GM21515 (cell line): ENCODE results near the gene DGAT2.
"Not testable (repeated sequence)": the region's sequence is repeated elsewhere in the genome, so short reads cannot be mapped to it uniquely, and the experiment has no call there.

Experiments
- ATAC-seq: cut with Tn5 transposase; IDR thresholded peaks from one replicate; pipeline ENCODE4 v1.9.1; 2021; ENCODE audit not compliant: unreplicated experiment

The DGAT2 gene

DNA sequence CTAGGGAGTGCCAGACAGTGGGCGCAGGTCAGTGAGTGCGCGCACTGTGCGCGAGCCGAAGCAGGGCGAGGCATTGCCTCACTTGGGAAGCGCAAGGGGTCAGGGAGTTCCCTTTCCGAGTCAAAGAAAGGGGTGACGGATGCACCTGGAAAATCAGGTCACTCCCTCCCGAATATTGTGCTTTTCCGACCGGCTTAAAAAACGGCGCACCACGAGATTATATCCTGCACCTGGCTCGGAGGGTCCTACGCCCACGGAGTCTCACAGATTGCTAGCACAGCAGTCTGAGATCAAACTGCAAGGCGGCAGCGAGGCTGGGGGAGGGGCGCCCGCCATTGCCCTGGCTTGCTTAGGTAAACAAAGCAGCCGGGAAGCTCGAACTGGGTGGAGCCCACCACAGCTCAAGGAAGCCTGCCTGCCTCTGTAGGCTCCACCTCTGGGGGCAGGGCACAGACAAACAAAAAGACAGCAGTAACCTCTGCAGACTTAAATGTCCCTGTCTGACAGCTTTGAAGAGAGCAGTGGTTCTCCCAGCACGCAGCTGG lies 19.8 kb upstream of the DGAT2 start:
- ATAC-seq = not testable (repeated sequence)

DNA sequence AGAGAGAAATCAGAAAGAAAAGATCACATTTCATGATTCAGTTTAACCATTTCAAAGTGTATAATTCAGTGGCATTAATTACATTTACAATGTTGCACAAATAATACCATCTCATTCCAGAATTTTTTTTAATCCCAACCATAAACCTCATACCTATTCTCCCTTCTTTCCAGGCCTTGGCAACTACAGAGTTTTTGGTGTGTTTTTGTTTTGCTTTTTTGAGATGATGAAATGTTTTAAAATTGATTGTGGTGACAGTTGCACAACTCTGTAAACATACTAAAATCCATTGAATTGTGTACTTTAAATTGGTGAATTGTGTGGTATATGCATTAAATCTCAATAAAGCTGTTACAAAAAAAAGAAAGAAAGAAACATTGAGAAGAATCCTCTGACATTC lies 13.6 kb upstream of the DGAT2 start:
- ATAC-seq = not testable (repeated sequence)

DNA sequence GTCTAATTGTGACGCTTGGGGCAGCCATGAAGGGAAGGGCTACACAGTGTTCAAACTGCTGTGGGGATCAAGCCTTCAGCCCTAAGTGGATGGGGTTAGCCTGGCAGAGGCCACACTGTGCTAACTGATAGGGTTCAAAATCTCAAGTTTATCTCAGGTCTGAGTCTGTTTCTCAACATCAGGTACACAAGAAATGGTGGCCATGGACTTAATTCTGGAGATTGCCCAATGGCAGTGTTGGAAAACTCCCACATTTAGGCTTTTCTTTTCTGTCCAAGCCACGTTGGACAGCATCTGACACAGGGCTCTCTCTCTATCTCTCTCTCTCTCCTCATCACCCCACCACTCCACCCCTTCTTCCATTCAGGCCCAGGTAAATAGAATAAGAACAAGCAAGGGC lies 10.9 kb upstream of the DGAT2 start:
- no peak for ATAC-seq

GRCh38 chr11:75759832-75760231 lies 8.7 kb upstream of the DGAT2 start:
- no peak for ATAC-seq

- ATAC-seq = no peak
Observed at GRCh38 chr11:75760243-75760642, 8.3 kb upstream of the DGAT2 start.

DNA sequence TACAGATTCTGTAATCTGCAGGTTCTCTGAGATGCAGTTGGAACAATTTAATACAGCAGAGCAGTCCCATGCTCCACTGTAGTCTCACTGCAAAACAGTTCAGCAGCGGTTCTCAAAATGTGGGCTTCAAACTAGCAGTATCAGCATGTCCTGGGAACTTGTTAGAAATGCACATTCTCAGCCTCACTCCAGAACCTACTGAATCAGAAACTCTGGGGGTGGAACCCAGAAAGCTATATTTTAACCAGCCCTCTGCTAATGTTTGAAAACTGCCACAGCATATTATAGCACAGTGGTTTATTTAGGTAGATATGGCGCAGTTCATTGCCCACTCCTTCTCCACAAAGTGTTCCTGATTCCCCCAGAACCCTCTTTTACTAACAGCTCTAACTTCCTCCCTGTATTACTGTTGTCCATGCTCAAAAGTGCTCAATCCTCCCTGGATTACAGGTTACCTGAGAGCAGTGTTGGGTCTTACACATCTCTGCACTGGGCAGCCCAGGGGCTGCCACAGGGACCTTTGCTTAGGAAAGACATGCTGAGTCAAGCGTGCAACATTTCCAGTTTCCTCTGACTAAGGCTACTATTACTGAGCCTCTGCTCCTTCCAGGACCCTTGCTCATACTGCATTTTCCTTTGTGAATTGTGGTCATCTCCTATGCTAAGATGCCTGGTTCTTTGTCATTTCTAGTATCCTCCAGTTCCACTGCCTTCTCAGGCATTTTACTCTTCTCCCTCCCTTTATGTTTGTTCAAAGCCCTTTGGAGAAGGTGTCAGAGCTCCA lies 7.7 kb upstream of the DGAT2 start:
- ATAC-seq = no peak

DNA sequence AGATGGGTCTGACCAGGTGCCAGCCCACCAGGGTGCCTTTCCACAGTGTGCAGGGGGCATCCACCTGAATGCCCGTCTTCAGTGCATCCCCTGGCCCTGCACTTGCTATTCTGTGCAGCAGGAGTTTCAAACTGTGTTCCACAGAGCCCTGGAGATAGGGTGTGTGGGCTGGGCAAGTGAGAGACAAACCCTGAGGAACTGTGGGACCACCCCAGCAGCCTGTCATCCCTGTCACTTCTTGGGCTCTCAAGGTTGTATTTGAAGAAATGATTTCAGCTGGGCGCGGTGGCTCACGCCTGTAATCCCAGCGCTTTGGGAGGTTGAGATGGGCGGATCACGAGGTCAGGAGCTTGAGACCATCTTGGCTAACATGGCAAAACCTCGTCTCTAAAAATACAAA lies 6.4 kb upstream of the DGAT2 start:
- ATAC-seq = no peak

GRCh38 chr11:75762885-75763284 lies 5.7 kb upstream of the DGAT2 start:
- ATAC-seq = no peak

- ATAC-seq = no peak
Observed at GRCh38 chr11:75763846-75764245, 4.7 kb upstream of the DGAT2 start.

DNA sequence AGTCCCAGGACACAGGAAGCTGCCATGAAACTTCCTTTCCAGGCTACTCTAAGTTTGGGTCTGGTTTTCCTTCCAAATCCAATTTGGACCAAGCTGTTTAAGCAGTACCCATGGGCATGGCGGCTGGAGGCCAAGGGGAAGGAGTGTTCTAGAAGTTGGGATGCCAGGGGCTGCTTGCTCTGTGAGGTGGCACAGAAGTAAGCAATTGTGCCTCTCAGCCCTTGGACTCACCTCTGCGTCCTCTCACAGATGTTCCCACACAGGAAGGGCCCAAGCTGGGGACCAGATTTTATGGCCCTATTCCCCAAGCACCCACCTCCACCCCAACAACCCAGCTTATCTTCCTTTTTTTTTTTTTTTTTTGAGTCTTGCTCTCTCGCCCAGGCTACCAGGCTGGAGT lies 3.5 kb upstream of the DGAT2 start:
- no peak for ATAC-seq

DNA sequence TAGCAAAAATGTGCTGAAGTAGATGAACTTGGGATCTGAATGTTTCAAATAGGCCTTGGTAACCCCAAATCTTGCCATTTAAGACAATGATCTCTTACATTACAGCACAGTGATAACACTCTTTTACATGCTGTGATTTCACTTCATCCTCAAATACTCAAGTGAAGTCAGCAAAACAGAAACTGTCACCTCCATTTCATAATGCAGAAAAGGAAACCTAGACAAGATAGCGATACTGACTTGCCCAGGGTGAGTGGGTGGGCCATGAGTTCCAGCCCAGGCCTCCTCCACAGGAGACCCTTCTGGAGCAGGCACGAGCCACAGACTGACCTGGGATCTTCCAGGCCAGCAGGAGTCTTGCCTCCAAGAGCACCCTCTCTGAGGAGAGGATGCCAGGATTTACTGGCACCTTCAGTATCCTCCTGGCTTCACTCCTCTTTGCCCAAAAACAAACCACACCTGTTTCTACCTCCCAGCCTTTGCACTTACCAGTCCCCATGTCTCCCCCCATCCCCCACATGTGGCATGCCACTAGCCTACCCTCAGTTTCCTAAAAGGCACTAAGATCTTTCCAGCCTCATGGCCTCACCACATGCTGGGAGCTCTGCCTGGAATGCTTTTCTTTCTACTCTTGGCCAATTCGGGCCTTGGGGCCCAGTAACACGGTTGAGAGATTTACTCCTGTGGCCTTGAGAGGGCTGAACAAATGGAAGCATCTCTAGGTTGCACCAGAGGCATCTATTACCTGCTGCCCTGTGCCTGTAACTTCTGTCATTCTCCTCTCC lies 1.9 kb upstream of the DGAT2 start:
- no peak for ATAC-seq

DNA sequence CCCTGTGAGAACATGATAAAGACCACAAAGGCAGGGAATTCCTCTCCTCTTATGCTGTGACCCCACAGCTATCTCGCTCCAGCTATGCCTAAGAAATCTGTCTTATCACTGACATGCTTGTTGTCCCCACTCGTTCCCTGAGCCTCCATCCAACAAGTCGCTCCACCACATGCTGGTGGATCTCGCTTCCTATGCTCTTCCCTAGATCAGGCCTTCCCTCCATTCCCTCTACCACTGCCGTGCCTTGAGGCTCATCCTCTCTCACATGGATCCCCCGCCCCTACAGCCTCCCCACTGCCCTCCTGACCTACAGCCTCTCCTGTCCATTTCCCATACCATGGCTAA lies 1.4 kb upstream of the DGAT2 start:
- ATAC-seq = no peak

GRCh38 chr11:75767793-75768111 lies 826 bp upstream of the DGAT2 start:
- ATAC-seq = no peak

DNA sequence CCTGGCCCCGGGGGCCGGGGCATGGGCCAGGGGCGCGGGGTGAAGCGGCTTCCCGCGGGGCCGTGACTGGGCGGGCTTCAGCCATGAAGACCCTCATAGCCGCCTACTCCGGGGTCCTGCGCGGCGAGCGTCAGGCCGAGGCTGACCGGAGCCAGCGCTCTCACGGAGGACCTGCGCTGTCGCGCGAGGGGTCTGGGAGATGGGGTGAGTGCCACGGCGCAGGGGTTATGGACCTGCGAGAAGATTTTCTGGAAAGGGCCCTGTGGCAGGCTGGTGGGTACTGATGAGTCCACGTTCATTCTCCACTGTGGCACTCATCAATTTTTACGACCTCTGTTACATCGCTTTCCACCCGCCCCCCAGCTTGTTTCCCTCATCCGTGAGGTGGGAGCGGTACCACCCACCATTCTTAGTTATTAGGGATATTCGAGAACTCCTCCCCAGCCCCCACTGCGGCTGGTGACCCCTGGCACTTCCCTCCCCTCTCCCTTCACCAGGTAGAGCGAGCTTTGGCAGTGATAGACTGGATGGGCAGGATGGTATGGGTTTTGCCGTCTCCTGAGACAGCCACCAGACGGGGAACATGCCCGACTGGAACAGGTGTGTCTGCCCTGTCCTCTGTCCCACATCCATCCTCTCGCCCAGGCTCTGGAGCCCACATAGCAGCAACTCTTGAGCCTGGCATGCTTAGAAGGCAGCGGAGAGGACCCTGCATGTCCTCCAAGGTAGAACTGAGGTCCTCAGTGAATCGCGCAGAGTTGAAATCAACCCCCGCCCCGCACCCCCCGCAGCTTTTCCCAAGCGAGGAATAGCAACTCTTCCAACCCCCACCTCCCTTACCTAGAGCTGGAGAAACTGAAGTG lies 562 bp downstream of the DGAT2 start:
- ATAC-seq = no peak

DNA sequence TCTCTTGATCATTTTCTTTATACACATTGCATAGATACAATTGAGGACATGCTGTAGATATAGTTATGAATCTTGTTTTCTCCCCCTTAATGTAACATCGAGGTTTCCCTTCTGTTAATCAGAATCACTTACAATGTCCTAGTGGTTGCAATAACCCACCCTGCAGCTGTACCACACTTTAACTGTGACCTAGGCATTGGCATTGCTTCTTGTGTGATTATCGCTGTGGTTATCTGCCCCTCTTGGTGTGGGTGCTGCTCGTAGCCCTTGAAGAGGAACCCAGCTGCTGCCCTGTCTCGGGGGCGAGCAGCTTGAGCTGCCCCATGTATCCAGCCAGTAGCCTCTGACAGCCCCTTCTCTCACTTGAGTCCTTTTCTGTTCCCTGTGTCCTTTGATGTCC lies 1.5 kb downstream of the DGAT2 start:
- no peak for ATAC-seq

GRCh38 chr11:75771646-75772410 lies 3.2 kb downstream of the DGAT2 start:
- ATAC-seq = no peak

DNA sequence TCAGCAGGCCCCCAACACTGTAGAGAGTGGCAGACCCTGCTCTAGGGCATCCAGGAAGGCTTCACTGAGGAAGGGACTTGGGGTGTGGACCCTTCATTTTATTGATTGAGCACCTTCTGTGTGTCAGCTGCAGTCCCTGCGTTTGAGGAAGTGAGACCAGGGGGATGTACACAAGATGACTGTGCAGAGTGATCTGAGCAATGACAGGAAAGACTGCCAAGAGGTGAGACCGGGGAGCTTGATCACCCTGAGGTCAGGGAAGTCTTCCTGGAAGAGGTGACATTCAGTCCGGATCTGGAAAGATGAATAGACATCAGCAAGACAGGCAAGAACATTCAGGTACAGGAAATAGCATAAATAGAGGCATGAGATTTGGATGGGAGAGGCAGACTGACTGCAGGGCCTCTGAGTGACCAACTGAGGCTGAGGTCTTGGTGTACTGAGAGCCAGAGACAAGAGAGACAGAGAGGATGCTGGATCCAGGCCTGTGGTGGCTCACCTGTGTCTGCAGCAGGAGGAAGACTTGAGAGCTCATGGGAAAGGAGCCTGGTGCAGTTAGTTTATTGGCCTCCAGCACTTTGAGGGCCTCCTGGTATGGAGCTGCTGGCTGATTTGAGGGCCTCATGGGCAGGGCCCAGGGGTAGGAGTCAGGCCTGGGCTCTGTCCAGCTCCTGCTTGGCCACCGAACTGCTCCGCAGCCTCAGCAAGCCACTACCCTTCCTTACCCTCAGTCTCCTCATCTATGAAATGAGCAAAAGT lies 5.2 kb downstream of the DGAT2 start:
- ATAC-seq = peak; percentile 77

- ATAC-seq = no peak
Observed at GRCh38 chr11:75775056-75775455, 6.5 kb downstream of the DGAT2 start.

DNA sequence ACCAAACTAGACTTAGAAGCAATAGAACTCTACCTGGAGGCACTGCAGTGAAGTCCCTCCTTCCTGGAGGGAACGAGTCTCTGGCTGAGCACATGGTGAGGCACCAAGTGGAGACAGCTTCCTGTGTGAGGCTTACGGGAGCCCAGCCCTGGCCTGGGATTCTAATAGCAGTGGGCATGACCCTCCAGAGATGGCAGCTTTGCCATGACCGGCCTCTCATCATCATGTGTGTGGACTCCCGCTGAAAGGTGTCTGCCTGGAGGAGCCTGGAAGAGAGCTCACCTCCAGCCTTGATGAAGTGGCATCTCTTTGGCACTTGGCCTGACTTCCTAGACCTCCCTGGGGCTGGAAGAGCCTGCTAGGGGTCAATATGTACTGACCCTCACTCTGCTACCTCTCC lies 8.0 kb downstream of the DGAT2 start:
- ATAC-seq = no peak

- no peak for ATAC-seq
Observed at GRCh38 chr11:75777461-75778110, 9.0 kb downstream of the DGAT2 start.
